ENCODE results near the gene HOXD13. TPM values are rescaled to one million over a fixed set of nuclear protein-coding genes. Genes with fewer than 3 reads are reported as not detected.

The HOXD13 gene
- total RNA-seq, 1 donor from 2014 or later: not detected

- Mint-ChIP-seq H3K9me3 (ENCODE audit: unreplicated experiment) (no peaks in the 10 kb centered on the region), H3K4me1 (ENCODE audit: unreplicated experiment) (peaks cover 32% of the 10 kb centered on the region), H3K27me3 (ENCODE audit: unreplicated experiment) (peaks cover 52% of the 10 kb centered on the region), H3K36me3 (ENCODE audit: low read depth, unreplicated experiment) (peaks cover 4% of the 10 kb centered on the region), H3K27ac (ENCODE audit: unreplicated experiment) (no peak within 1 kb of the TSS), H3K4me3 (ENCODE audit: unreplicated experiment) (no peak within 1 kb of the TSS)
- TF ChIP-seq, protein P1, sequence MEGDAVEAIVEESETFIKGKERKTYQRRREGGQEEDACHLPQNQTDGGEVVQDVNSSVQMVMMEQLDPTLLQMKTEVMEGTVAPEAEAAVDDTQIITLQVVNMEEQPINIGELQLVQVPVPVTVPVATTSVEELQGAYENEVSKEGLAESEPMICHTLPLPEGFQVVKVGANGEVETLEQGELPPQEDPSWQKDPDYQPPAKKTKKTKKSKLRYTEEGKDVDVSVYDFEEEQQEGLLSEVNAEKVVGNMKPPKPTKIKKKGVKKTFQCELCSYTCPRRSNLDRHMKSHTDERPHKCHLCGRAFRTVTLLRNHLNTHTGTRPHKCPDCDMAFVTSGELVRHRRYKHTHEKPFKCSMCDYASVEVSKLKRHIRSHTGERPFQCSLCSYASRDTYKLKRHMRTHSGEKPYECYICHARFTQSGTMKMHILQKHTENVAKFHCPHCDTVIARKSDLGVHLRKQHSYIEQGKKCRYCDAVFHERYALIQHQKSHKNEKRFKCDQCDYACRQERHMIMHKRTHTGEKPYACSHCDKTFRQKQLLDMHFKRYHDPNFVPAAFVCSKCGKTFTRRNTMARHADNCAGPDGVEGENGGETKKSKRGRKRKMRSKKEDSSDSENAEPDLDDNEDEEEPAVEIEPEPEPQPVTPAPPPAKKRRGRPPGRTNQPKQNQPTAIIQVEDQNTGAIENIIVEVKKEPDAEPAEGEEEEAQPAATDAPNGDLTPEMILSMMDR (IDR thresholded peaks at IDR 0.05; ENCODE audit: unreplicated experiment): no peak
- peak; percentile 8 for DNase-seq (ENCODE audit: low spot score)
These were observed 8.7 kb upstream of the HOXD13 start, which contains the start of gene EVX2 for GRCh38 chr2:176083796-176084261. Gene EVX2, minus strand, starts transcription at chr2:176083962. Its CDS starts 186 bp downstream, at chr2:176083776.

DNA sequence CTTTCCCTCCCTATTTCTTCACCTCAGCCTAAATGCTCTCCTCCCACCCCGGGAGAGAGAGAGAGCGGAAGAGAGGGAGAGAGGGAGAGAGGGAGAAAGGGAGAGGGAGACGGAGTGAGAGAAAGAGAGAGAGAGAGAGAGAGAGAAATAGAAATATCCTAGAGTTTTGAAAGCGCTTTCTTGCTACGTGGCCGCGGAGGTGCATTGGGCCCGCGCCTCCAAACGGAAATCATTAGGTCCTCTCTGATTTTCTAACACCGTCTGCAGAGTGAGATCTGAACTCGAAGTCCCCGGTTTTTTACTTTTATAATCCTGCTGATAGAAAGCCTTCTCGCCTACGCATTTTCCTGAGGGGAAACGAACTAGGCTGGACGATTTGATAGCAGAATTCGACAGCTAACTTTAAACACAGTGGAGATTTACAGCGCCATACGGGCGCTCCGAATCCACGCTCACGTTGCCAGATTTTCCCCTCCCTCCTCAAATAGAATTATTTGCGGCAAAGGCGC is 7.9 kb upstream of the HOXD13 start:
- no peak overlapping the region for H3K4me3 Mint-ChIP-seq (ENCODE audit: unreplicated experiment)
- H3K27ac Mint-ChIP-seq (ENCODE audit: unreplicated experiment): no peak overlapping the region
- peaks cover 25% of the 10 kb centered on the region for H3K4me1 Mint-ChIP-seq (ENCODE audit: unreplicated experiment)
- peaks cover 45% of the 10 kb centered on the region for H3K27me3 Mint-ChIP-seq (ENCODE audit: unreplicated experiment)
- no peak for DNase-seq (ENCODE audit: low spot score)
- TF ChIP-seq, protein P1 (IDR thresholded peaks at IDR 0.05; ENCODE audit: unreplicated experiment): no peak
- no peaks in the 10 kb centered on the region for H3K9me3 Mint-ChIP-seq (ENCODE audit: unreplicated experiment)
- H3K36me3 Mint-ChIP-seq (ENCODE audit: low read depth, unreplicated experiment): peaks cover 4% of the 10 kb centered on the region

DNA sequence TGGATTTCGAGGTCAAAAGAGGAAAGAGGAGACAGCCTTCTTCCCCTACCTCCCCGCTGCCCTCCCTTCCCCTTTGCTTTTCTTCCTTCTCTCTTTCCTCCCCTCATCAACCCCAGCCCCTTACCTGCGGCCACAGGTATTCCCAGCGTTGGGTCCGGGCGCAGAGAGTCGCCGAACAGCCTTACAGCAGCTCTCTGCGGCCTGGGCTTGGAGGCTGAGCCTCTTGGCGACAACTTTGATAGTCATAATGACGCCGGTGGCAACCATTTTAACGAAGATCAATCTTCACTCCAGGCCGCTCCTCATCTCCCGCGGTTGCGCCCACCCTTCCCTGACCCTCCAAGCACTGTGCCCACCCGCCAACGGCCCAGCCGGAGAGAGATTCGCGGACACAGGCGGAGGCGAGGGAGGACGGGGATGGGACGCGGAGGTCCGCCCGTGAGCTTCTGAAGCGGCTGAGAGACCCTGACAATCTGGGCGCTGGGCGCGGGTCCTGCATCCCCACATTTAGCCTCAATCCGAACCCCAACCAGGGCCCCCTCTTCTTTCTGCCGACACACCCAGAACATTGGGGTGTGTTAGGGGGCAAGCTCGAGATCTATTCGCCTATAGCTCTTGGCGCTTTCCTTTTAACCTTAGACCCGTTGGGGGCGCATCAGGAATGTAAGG is 7.3 kb upstream of the HOXD13 start:
- Mint-ChIP-seq H3K9me3 (ENCODE audit: unreplicated experiment) (no peaks in the 10 kb centered on the region), H3K27ac (ENCODE audit: unreplicated experiment) (no peak overlapping the region), H3K36me3 (ENCODE audit: low read depth, unreplicated experiment) (peaks cover 4% of the 10 kb centered on the region), H3K4me3 (ENCODE audit: unreplicated experiment) (peak overlapping the region; percentile 67), H3K4me1 (ENCODE audit: unreplicated experiment) (peaks cover 25% of the 10 kb centered on the region), H3K27me3 (ENCODE audit: unreplicated experiment) (peaks cover 45% of the 10 kb centered on the region)
- TF ChIP-seq, protein P1 (IDR thresholded peaks at IDR 0.05; ENCODE audit: unreplicated experiment): no peak
- DNase-seq (ENCODE audit: low spot score): peak; percentile 15

GRCh38 chr2:176085861-176086771 is 6.4 kb upstream of the HOXD13 start:
- Mint-ChIP-seq H3K9me3 (ENCODE audit: unreplicated experiment) (no peaks in the 10 kb centered on the region), H3K36me3 (ENCODE audit: low read depth, unreplicated experiment) (peaks cover 4% of the 10 kb centered on the region), H3K4me3 (ENCODE audit: unreplicated experiment) (peak overlapping the region; percentile 47), H3K27ac (ENCODE audit: unreplicated experiment) (no peak overlapping the region), H3K4me1 (ENCODE audit: unreplicated experiment) (peaks cover 21% of the 10 kb centered on the region), H3K27me3 (ENCODE audit: unreplicated experiment) (peaks cover 46% of the 10 kb centered on the region)
- peak; percentile 70 for DNase-seq (ENCODE audit: low spot score)
- TF ChIP-seq, protein P1 (IDR thresholded peaks at IDR 0.05; ENCODE audit: unreplicated experiment): no peak

Measured in endothelial cell (in vitro differentiated cells).